ENCODE results near the gene MLLT6. TPM values are rescaled to one million over a fixed set of nuclear protein-coding genes. Genes with fewer than 3 reads are reported as not detected.

The MLLT6 gene
- total and polyA plus RNA-seq, 2 of the 13 experiments (the other 11 are each of a cell fraction or from before 2014, with no cell fraction given) = 50.7 to 69.5 TPM

DNA sequence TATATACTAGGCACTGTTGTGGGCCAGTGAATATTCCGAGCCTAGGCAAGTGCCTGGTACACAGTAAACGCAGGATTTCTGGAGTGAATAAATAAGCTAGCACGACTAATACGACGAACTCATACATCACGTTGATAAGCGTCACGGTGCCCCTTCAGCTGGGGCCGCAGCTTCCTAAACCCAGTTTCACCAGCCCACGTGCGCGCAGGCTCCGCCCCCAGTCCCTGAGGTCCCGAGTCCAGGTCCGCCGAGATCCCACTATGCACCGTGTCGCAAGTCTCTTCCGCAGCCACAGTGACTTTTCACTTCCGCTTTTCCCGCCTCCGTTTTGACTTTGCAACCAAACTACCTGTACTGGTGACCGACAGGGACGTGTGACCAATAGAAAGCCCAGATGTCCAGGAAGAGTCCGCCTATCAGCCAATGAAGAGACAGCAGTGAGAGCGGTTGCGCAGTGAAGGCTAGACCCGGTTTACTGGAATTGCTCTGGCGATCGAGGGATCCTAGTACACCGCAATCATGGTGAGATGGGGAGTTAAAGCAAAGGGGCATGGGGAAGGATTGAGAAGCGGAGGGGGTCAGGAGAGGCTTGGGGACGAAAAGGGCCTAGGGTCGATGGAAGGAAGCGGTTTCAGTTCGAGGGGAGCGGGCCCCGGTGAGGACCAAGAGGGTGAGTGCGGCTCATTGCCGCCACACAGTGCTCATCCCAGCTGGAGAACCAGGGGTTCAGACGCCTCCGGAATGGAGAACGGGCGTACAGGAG lies 47.4 kb downstream of the MLLT6 start, which contains the start of gene PSMB3 (continued):
- TF ChIP-seq, protein P1, sequence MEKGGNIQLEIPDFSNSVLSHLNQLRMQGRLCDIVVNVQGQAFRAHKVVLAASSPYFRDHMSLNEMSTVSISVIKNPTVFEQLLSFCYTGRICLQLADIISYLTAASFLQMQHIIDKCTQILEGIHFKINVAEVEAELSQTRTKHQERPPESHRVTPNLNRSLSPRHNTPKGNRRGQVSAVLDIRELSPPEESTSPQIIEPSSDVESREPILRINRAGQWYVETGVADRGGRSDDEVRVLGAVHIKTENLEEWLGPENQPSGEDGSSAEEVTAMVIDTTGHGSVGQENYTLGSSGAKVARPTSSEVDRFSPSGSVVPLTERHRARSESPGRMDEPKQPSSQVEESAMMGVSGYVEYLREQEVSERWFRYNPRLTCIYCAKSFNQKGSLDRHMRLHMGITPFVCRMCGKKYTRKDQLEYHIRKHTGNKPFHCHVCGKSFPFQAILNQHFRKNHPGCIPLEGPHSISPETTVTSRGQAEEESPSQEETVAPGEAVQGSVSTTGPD (CRISPR knock-in tag; IDR thresholded peaks at IDR 0.05) = no peak
- TF ChIP-seq HIVEP1 (CRISPR knock-in tag; IDR thresholded peaks at IDR 0.05) (no peak), TCF7 (IDR thresholded peaks at IDR 0.05; ENCODE audit: low read depth) (no peak), PBX3 (CRISPR knock-in tag; IDR thresholded peaks at IDR 0.05; ENCODE audit: borderline replicate concordance) (peak; percentile 95; the same call in 1 of the 2 replicates), HMG20B (CRISPR knock-in tag; conservative IDR thresholded peaks at IDR 0.05) (peak; percentile 49; the same call in 1 of the 2 replicates), SP1 (IDR thresholded peaks at IDR 0.05) (no peak), SP1 (CRISPR knock-in tag; IDR thresholded peaks at IDR 0.05) (peak; percentile 89), ZNF232 (CRISPR knock-in tag; IDR thresholded peaks at IDR 0.05; ENCODE audit: borderline replicate concordance) (no peak), POGZ (CRISPR knock-in tag; IDR thresholded peaks at IDR 0.05) (peak; percentile 85), KAT8 (CRISPR knock-in tag; IDR thresholded peaks at IDR 0.05) (peak; percentile 98), ZNF274 (CRISPR knock-in tag; IDR thresholded peaks at IDR 0.05) (peak; percentile 40; the same call in 1 of the 2 replicates), AKAP8 (CRISPR knock-in tag; IDR thresholded peaks at IDR 0.05) (peak; percentile 84; the same call in 1 of the 2 replicates), ZNF121 (CRISPR knock-in tag; IDR thresholded peaks at IDR 0.05) (no peak), SETDB1 (CRISPR knock-in tag; IDR thresholded peaks at IDR 0.05; ENCODE audit: borderline replicate concordance) (no peak), ZNF740 (CRISPR knock-in tag; IDR thresholded peaks at IDR 0.05) (no peak; the same call in 1 of the 2 replicates), NCOA2 (CRISPR knock-in tag; IDR thresholded peaks at IDR 0.05) (peak; percentile 61), ZNF703 (CRISPR knock-in tag; IDR thresholded peaks at IDR 0.05; ENCODE audit: borderline replicate concordance) (no peak), SMAD9 (CRISPR knock-in tag; IDR thresholded peaks at IDR 0.05) (peak; percentile 27; the same call in 1 of the 2 replicates), ZNF281 (CRISPR knock-in tag; IDR thresholded peaks at IDR 0.05; ENCODE audit: borderline replicate concordance) (peak; percentile 64; the same call in 1 of the 2 replicates), ZNF543 (CRISPR knock-in tag; IDR thresholded peaks at IDR 0.05) (peak; percentile 98)
- TF ChIP-seq, protein P2, sequence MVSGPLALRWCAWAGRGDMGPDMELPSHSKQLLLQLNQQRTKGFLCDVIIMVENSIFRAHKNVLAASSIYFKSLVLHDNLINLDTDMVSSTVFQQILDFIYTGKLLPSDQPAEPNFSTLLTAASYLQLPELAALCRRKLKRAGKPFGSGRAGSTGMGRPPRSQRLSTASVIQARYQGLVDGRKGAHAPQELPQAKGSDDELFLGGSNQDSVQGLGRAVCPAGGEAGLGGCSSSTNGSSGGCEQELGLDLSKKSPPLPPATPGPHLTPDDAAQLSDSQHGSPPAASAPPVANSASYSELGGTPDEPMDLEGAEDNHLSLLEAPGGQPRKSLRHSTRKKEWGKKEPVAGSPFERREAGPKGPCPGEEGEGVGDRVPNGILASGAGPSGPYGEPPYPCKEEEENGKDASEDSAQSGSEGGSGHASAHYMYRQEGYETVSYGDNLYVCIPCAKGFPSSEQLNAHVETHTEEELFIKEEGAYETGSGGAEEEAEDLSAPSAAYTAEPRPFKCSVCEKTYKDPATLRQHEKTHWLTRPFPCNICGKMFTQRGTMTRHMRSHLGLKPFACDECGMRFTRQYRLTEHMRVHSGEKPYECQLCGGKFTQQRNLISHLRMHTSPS (CRISPR knock-in tag; IDR thresholded peaks at IDR 0.05; ENCODE audit: low read depth) = no peak

Measured in HepG2 (cell line).